ENCODE results near the gene PPIL6.
"Not testable (repeated sequence)": the region's sequence is repeated elsewhere in the genome, so short reads cannot be mapped to it uniquely, and the experiment has no call there.

Gene PPIL6

DNA sequence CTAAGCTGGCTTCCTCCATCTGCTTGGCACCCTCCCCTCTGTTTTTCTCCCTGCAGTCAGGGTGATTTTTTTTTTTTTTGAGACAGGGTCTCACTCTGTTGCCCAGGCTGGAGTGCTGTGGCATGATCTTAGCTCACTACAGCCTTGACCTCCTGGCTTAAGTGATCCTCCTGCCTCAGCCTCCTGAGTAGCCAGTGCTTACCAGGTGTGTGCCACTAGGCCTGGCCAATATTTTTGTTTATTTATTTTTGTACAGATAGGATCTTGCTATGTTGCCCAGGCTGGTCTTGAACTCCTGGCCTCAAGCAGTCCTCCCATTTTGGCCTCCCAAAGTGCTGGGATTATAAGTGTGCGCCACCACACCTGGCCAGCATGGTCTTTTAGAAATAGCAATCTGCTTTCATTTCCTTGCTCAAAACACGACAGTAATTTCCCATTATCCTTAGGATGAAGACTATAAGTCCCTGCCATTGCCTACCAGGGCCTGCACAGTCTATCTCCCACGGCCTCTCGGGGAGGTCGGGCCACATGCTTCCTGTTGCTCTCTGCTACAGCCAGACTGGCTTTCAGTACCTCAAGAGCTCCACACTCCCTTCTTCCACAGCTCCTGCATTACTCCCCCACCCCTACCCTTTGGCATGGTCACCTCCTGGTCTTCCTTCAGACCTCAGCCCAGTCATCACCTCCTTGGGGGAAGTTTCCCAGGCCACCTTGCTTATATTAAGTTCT lies 47.1 kb downstream of the PPIL6 start:
- no peak for FAIRE-seq

DNA sequence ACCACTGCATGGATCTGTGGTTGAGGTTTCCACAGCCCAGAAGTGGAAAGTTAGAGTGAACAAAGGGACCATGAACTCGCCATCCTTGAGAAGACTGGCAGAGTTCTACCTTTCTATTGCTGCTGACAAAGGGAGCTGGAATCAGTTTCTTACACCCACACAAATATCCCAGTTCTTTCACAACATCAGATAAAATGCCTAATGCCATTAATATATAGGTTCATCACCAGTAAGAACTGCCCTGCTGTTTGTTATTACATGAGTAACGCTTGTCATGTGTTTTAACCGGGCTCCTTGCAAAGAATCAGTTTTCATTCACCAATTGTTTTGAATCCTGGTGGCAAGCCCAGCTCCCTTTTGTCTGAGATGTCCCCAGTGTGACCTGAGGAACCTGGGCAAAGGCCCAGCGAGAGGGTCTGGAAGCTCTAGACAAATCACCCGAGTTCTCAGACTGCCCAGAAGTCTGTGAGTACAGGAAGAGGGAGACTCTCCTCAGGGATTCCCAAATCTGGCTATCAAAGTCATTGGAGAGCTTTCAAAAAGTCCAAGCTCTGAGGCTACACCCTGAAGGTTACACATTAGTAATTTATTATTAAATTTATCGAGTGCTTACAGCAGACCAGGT lies 50.7 kb downstream of the PPIL6 start:
- FAIRE-seq, result no peak

DNA sequence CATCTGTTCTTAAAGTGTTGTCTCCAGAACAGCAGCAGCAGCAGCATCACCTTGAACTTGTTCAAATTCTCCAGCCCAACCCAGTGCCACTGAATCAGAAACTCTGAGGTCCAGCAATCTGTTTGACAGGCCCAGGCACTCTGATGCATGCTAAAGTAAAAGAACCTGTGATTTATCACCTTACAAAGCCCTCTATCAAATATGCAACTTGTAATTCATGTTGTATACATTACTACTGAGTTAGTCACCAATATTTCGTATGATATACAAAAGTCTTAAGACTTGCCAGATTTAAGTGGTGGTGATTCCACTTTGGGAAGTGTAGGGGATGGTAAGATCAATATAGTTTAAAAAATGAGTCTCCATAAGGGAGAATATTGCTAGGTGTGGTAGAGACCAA lies 52.2 kb downstream of the PPIL6 start:
- FAIRE-seq, result no peak

DNA sequence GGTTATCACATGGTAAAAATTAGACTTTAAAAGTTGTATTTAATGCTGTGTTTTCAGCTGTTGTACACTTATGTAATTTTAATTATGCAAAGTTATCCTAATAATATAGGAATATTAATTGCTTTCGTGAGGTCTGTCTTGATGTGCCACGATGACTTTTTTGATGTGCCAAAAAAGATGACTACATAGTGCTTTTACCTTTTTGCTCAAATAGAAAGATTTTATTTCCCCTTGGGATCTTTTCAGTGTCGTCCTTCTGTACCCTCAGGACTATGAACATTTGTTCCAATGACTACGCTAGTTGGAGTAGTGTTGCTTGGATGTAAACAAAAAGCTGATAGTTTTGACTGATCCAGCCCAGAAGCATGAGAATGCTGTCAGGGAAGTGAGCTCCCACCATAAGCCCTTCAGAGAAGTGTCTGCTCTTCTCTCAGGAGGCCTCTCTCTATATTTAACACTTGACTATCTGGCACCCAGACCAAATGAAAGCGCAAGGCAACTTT lies 56.9 kb downstream of the PPIL6 start:
- FAIRE-seq, result no peak

DNA sequence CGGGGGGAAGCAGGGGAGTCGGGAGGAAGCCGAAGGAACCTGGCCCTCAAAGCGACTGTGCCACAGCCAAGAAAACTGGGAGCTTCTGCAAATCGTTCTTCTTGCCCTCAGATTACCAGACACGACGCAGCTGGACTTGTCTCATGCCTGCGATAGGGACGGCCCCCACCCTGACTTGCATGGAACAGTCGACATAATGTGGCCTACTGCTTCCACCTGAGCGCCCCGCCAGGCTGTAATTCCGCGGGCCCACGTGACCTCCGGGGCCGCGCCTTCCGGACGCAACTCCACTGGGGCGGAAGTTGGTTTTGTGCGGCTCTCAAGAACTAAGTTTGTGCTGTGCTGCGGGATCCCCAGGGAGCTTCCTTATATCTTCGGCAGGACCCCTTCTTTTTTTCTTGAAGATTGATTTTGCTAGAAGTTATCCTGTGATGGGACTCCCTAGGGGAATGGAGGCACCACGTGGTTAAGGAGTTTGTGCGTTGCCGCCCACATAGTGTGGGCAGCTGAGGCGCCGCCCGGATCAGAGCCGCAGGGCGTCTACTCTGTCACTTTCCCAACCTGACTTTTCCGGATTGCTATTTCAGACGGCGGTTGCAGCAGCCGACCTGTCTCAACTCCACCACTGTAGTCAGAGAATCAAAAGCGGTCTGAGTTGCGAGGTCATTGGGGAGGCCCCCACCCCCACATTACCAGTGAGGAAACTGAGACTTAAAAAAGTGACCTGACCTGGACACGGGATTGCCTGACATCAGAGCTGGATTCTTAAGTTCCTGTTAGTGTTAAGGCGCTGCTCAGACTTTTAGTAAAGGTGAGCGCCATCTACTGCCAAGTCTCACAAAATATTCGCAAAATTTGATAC lies 57.6 kb downstream of the PPIL6 start:
- peak; percentile 85 for FAIRE-seq

DNA sequence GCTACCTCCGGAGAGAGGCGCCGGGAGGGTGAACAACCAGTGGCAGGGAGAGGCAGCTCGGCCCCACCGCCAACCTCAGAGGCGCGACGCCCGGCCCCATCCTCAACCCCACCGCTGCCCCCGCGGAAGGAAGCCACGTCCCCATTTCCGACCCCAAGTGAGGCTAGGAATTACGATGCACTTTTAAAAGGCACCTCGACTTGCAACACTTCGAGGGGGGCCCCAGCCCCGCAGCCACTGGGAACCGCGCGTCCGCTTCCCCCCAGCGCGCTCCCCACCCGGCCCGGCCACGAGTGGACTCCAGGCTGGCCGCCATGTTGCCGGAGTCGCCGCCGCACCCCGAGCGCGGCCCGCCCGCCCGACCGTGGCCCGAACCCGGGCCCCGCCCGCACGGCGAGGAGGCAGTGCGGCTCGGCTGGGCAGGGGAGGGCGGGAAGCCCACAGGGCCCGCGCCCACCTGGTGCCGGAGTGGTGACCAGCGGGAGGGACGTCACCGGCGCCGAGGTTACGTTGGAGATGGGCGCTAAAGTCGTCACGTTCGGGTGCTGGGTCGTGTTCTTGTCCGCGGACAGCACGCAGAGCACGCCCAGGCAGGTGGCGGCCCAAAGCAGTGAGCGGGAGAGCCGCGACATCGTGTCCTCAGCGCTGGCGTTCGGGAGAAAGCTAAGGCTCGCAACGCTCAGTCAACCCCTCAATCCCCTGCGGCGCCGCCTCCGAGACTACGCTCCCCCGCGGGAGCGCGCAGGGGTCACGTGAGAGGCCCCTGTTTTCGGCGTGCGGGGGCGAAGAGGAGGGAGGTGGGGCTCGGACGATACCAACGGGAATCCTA lies 58.5 kb downstream of the PPIL6 start, which contains the start of gene CD164:
Gene CD164 (minus strand): TSS at position 721 of the 829 bp plus-strand sequence. CDS start 89 bp downstream, at position 632.
- FAIRE-seq, result no peak

DNA sequence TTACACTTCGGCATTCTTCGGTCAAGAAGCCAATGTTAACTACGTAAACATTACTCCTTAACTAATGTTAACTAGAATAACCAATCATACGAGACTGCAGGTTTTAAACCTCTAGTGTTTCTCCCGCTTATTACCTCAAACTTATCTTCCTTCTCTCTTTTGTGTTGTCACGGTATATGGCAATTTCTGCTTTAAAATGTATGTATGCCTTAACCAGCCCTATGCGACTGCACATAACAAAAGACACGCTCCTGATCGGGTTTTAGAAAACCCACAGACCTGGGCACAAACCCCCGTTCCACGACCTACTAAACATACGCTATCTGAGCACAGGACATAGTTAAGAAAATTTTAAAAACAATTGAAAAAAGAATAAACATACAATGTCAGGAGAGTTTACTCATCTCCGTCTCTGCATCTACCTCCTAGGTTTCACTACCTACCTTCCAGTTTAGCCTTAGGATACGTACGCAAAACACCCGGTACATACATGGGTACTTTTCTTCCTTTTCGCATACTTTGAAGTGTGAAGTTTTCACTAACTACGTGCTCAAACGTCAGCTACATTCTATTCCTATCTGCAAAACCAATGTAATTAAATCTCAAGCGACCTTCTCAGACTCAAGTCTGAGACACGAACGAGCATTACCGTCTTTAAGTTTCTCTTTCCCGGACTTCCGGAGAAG lies 59.2 kb downstream of the PPIL6 start:
- no peak for FAIRE-seq

DNA sequence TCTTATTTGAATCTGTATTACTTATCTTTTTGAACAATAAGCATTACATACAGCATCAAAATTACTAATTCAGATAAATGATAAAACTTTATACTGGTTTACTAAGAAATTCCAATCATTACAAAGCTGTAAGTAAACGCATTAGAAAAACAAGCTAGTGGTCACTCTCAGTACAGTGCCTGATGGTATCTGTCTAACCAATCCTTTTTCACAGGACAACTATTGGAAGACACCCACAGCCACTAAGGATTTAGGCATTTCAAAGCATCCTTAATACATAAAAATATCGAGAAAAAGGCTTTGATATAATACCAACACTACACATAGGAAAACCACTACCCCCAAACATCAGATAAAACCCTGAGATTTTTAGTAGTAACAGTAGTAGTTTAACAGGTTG lies 60.7 kb downstream of the PPIL6 start:
- FAIRE-seq, result no peak

DNA sequence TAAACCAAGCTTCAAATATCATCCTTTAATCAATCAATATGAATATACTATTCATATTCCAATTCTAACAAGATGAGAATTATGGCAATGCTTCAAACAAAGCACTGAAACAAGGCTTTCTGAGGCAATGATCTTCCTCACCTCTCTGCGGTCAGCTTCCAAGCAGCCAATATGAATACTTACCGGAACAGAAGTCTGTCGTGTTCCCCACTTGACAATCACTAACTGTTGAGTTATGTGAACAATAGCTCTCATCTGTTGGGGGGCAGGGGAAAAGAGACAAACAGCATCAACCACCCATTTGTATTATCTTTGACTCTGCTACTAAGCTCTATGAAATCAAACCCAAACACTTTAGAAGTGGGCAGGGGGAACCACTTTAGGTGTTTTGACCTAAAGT lies 62.7 kb downstream of the PPIL6 start:
- no peak for FAIRE-seq

DNA sequence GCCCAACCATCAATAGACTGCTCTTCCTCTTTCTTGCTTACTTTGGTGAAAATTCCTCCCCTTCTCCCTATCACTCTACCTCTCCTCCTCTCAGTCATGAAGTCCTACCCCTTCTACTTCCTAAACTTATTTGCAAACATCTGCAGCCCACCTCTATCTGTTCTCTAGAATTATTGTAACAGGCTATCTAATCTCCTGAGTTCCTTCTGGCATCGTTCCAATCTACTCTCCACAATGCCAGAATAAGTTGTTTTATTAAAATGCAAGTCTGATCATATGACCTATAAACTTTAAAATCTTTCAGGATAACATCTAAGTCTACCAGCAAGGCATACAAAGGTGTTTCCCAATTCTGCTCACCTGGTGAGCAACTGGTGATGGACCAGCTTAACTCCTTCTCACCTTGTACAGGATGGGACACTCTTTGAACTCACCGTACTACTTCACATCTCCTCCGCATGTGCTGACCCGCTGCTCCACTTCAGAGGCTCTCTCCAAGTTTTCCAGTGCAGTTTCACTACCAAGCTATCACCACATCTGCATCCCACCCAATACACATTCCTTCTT lies 66.0 kb downstream of the PPIL6 start:
- FAIRE-seq, result no peak

DNA sequence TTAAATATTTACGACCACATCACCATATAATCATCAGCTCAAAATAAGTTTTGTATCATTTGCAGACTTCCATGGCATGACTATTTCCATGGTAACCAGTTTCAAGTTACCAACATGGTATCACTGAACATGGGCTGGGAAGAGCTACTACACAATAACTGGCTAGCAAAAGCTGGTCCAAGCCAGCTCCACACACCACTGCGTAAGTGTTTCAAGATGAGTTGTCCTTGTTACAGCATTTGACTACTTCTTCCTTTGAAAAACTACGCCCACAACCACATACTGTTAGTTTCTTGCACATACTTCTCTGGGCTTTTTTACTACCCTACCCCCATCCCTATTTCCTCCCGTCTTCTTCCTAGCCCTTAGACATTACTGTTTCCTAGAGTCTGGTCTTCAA lies 66.7 kb downstream of the PPIL6 start:
- FAIRE-seq, result no peak

DNA sequence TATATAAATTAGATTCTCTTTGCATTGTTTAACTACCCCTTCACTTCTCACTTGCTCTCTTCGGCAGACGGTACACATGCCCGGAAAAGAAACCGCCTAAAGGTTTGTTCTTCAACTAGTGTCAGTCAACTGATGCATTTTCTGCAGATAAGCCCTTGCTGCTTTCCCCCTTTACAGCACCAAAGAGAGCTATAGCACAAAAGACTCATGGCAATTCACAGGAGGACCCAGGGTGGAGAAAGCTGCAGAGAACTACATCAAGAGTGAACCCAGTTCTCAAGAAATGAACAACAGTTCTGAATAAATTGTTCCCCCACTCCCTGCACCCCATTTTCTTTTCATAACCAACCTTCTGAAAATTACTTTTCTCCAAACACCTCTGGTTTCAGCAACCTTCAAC lies 67.1 kb downstream of the PPIL6 start:
- no peak for FAIRE-seq

DNA sequence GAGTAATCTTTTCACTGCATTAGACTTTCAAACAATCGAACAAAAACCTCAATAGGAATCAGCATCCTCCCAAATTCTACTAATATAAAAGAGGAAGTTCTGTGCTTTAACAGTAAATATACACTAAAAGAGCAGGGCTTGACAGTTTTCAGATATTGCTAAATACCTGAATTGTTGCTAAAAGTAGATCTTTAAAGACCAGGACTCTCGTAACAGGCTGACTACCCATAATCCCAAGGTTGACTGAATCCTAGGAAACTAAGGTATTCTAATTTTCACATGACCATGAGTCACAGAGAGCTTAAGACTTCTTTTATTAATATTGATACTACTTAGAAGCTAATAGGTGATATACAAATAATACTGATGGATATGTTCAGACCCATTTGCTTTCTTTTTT lies 68.3 kb downstream of the PPIL6 start:
- no peak for FAIRE-seq

DNA sequence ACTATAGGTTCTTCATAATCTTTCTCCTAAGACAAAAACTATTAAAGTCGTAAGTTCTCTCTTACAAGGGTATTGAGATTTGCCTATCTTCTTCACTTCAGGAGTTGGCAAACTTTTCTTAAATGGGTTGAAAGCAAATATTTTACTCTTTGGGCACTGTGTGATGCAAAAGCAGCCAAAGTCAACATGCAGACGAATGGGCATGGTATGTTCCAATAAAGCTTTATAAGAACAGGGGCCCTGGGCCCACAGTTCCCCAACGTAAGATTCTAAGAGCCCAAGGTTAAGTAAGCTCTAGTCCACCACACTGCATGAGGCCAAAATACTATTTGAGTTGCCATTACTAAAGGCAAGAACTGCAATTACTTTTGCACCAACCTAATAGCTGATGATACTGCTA lies 69.6 kb downstream of the PPIL6 start:
- FAIRE-seq, result no peak

DNA sequence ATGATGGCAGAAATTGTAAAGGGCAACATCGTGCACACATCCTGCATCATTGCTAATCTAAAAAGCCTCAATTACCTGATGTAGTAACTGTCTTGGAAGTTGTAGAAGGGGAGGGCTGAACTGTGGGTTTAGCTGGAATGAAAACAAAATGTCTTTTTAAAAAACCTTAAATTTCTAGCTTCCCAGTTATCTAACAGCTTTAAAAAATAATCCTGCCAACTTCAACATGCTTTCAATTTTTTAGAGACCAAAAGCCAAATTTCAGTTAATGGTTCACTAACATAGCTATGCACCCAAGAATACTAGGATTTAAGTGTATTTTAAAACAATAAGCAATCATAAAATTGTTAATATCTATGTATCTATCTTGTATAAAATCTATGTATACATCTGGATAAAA lies 70.1 kb downstream of the PPIL6 start:
- no peak for FAIRE-seq

DNA sequence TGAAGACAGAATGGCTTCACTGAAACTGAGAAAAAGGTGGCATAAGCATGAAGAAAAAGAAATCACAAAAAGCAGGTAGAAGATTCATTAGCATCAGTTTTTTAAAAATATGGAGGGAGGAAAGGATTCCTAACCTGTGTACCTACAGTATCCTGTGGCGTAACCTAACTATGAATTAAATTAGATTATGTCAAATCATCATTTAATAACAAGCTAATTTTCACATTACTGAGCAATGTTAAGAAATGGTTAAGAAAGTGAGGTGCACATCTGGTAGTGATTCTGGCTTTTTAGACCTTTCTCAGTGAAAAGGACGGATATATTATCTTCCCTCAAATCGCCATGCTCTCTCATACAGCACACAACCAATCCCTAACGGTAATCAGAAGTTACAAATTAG lies 70.7 kb downstream of the PPIL6 start:
- no peak for FAIRE-seq

DNA sequence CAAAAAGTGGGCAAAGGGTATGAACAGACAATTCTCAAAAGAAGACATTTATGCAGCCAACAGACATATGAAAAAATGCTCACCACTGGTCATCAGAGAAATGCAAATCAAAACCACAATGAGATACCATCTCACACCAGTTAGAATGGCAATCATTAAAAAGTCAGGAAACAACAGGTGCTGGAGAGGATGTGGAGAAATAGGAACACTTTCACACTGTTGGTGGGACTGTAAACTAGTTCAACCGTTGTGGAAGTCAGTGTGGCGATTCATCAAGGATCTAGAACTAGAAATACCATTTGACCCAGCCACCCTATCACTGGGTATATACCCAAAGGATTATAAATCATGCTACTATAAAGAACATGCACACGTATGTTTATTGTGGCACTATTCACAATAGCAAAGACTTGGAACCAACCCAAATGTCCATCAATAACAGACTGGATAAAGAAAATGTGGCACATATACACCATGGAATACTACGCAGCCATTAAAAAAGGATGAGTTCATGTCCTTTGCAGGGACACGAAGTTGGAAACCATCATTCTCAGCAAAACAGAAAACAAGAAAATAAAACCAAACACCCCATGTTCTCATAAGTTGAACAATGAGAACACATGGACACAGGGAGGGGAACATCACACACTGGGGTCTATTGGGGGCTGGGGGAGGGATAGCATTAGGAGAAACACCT lies 75.9 kb downstream of the PPIL6 start:
- FAIRE-seq, result not testable (repeated sequence)

DNA sequence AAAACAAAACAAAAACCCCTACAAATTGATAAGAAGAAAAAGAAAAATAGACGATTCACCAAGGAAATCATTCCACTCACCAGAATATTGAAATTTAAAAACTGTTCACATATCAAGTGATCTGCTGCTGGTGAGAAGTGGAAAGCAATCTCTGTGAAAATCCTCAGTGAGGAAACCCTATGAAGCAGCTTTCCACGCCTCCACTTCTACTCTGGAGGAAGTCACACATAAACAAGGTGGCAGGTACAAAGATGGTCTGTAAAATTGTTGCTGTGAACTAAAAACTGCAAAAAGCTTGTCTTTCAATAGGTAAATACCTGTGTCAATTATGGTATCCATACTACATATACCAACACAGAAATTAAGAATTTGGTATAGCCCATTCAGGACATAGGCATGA lies 76.7 kb downstream of the PPIL6 start:
- no peak for FAIRE-seq

DNA sequence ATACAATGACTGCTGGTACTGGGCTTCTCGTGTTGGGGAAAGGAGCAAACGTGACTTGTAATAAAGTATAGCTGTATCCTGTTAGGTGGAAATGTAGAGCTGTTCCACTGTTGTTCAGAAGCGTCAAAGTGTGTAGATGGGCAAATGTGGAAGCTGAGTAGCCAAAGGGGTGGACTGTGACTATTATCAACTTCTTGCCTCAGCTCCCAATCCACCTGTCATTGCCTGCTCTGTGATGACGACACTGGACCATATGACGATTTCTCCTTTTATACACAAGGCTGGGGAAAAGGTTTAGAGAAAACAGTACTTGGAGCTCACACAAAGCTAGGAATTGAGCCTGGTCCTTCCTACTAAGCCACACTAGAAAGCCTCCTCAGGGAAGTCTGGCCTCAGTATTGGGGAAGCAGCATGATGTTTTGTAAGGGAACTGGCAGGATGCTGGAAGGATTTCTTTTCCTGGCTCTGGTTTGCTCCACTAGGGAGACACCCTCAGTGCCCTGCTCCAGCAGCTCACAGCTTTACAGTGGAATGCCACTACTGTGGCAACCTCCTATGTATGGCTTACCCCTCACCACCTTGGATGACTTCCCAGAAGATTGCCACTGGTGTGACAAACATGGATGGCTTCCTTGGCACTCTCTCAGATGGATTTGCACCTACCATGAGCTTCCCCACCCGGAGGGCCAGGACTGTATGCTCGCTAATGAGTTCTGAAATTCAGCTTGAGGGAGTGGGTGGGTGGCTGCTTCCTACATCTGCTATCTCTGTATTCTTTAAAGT lies 78.1 kb downstream of the PPIL6 start:
- FAIRE-seq, result no peak

DNA sequence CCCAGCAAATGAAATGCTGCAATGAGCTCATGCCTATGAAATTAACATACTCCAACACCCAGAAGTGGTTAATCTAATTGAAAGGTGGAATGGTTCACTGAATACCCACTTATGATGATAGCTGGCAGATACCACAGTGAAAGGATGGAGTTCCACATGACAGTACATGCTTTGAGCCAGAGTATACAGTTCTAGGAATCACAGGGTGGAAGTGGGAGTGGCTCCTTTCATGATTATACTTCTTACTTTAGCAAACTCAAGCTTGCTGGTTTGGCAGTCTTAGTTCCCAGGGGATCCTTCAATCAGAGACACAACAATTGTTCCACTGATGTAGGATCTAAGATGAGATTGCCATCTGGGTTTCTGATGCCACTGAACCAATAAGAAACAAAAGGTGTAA lies 79.6 kb downstream of the PPIL6 start:
- FAIRE-seq, result no peak

All from endometrium (tissue), 2 donors.